K562 (cell line): ENCODE results near the gene RPRD1B. TPM values are rescaled to one million over a fixed set of nuclear protein-coding genes. Genes with fewer than 3 reads are reported as not detected.

Experiments
- CLOCK ChIP-seq: fragments of 250-450 bp; sonication (Bioruptor Pico); IDR thresholded peaks from 2 replicates; pipeline ENCODE4 v1.4.0; 2020; ENCODE audit warnings: mild to moderate bottlenecking, moderate library complexity, borderline replicate concordance
- EZH2 ChIP-seq: IDR thresholded peaks from 2 replicates; pipeline ENCODE4 v1.6.1; 2012; ENCODE audit warnings: low read depth, mild to moderate bottlenecking, inconsistent platforms, low read length, borderline replicate concordance
- GABPB2 ChIP-seq: fragments of 250-450 bp; sonication (Bioruptor Pico); conservative IDR thresholded peaks from 2 replicates; pipeline ENCODE4 v1.5.1; 2021; ENCODE audit warnings: mild to moderate bottlenecking
- GTF3C2 ChIP-seq: IDR thresholded peaks from 3 replicates; pipeline ENCODE4 v1.6.1; 2011; ENCODE audit warnings: borderline replicate concordance, mild to moderate bottlenecking, moderate library complexity; ENCODE audit not compliant: insufficient read length; ENCODE audit errors: extremely low read depth
- LEF1 ChIP-seq: fragments of 450-650 bp; IDR thresholded peaks from 2 replicates; pipeline ENCODE4 v1.6.1; 2016; ENCODE audit warnings: mild to moderate bottlenecking
- MEF2D ChIP-seq: conservative IDR thresholded peaks from 2 replicates; pipeline ENCODE4 v1.6.1; 2016; ENCODE audit warnings: low read depth, missing genetic modification characterization, missing compliant biosample characterization
- NCOA1 ChIP-seq: fragments of 450-650 bp; IDR thresholded peaks from 2 replicates; pipeline ENCODE4 v1.6.1; 2016; ENCODE audit warnings: low read depth
- POLR2A ChIP-seq: fragments of 450-650 bp; conservative IDR thresholded peaks from 2 replicates; pipeline ENCODE4 v1.6.1; 2016
- SPI1 ChIP-seq: IDR thresholded peaks from 2 replicates; pipeline ENCODE4 v1.6.1; 2011; ENCODE audit warnings: low read depth, low read length, control low read depth, borderline replicate concordance
- TAL1 ChIP-seq: fragments of 450-650 bp; IDR thresholded peaks from 2 replicates; pipeline ENCODE4 v1.6.1; 2016; ENCODE audit warnings: mild to moderate bottlenecking
- TEAD4 ChIP-seq, 2 experiments: sonication (generic) in 1 of 2; formaldehyde crosslinking in 1 of 2; IDR thresholded peaks; 2 replicates each; pipeline versions ENCODE4 v1.6.1 to v1.8.0; 2012 to 2022; ENCODE audit warnings: borderline replicate concordance in 1 of 2, inconsistent platforms in 1 of 2, low read length in 1 of 2, mild to moderate bottlenecking in 1 of 2, missing genetic modification reagents in 1 of 2
- polyA plus RNA-seq, 8 experiments: library from polyadenylated mRNA; depleted of rRNA in 4 of 8; stranded (reverse) in 5 of 8; unstranded in 3 of 8; fragments of >200 nt; fragmentation: Nextera tagmentation in 2 of 8; fragmentation: Illumina TruSeq in 1 of 8; extraction: Ambion mirVana in 2 of 8; extraction: Trizol in 1 of 8; gene quantifications; 2 replicates each; pipeline versions ENCODE4 v1.2.1 to v1.2.3, GENCODE V29; 2011 to 2014; ENCODE audit warnings: inconsistent platforms in 1 of 8, missing spikeins in 1 of 8
- total RNA-seq, 7 experiments: library from RNA; depleted of rRNA in 6 of 7; stranded (reverse); fragments of >200 nt in 6 of 7; fragmentation: Illumina TruSeq in 2 of 7; extraction: Trizol in 2 of 7; gene quantifications; 2 replicates each; pipeline versions ENCODE4 v1.2.1 to v1.2.3, GENCODE V29; 2011 to 2021; ENCODE audit warnings: low replicate concordance in 1 of 7

The RPRD1B gene
- total and polyA plus RNA-seq, 9 of the 15 experiments (the other 6 are each of a cell fraction or from before 2014, with no cell fraction given): 5.5 to 43.0 (median 24.4) TPM

- no peak for TF ChIP-seq CLOCK (CRISPR knock-in tag)
- peak; percentile 57 for TF ChIP-seq TAL1
- no peak for TF ChIP-seq GABPB2 (CRISPR knock-in tag)
- no peak for TF ChIP-seq POLR2A
- 0 out of 2 replicates have a peak, but pooled peaks have one; percentile 41 for TF ChIP-seq MEF2D (tag)
- TF ChIP-seq TEAD4 (IDR thresholded peaks at IDR 0.05; ENCODE audit: low read length): peak; percentile 62
- no peak for TF ChIP-seq TEAD4 (CRISPR knock-in tag; IDR thresholded peaks at IDR 0.05; ENCODE audit: borderline replicate concordance)
- TF ChIP-seq EZH2: no peak
- no peak for TF ChIP-seq NCOA1
- 0 out of 2 replicates have a peak, but pooled peaks have one; percentile 4 for TF ChIP-seq SPI1
- no peak for TF ChIP-seq GTF3C2
- TF ChIP-seq LEF1: no peak
Measured at GRCh38 chr20:37990571-37991151, 42.9 kb upstream of the RPRD1B start (continued).
